ENCODE data around the gene BDH1. TPM values are rescaled to one million over a fixed set of nuclear protein-coding genes. Genes with fewer than 3 reads are reported as not detected.

The BDH1 gene
- total and polyA plus RNA-seq, 3 donors from 2014 or later: 12.8 to 22.4 (median 14.4) TPM

GRCh38 chr3:197528190-197528589 lies 27.6 kb downstream of the BDH1 start:
- H3K4me1 ChIP-seq: no peaks in the 10 kb centered on the region
- no peak overlapping the region for H3K27ac ChIP-seq
- intact Hi-C loops (cut with DNase I; ENCODE audit: low total_unique reads): no loop called here
- no peaks in the 10 kb centered on the region for H3K9me3 ChIP-seq
- H3K27me3 ChIP-seq: no peaks in the 10 kb centered on the region
- no peak for DNase-seq
- no peak overlapping the region for H3K4me3 ChIP-seq
- TF ChIP-seq POLR2A (IDR thresholded peaks at IDR 0.05) (no peak), CTCF (IDR thresholded peaks at IDR 0.05) (no peak)
- WGBS, 2 donors: 90 to 93% methylated on average over 6 of the region's 6 CpGs
- no peaks in the 10 kb centered on the region for H3K36me3 ChIP-seq (ENCODE audit: low read depth, missing control alignments)

GRCh38 chr3:197527569-197527968 lies 28.2 kb downstream of the BDH1 start:
- H3K27ac ChIP-seq: no peak overlapping the region
- H3K27me3 ChIP-seq: no peaks in the 10 kb centered on the region

GRCh38 chr3:197525706-197526105 lies 30.1 kb downstream of the BDH1 start:
- Histone ChIP-seq H3K9me3 (no peaks in the 10 kb centered on the region), H3K4me1 (no peaks in the 10 kb centered on the region), H3K27ac (no peak overlapping the region), H3K36me3 (ENCODE audit: low read depth, missing control alignments) (no peaks in the 10 kb centered on the region), H3K27me3 (no peaks in the 10 kb centered on the region), H3K4me3 (no peak overlapping the region)
- DNase-seq: no peak
- 91 to 92% methylated on average over 5 of the region's 5 CpGs for WGBS, 2 donors
- TF ChIP-seq POLR2A (IDR thresholded peaks at IDR 0.05) (no peak), CTCF (IDR thresholded peaks at IDR 0.05) (no peak)
- intact Hi-C loops (cut with DNase I; ENCODE audit: low total_unique reads): no loop called here

More at GRCh38 chr3:197527569-197527968, 28.2 kb downstream of the BDH1 start:
- Histone ChIP-seq H3K9me3 (no peaks in the 10 kb centered on the region), H3K4me1 (no peaks in the 10 kb centered on the region), H3K4me3 (no peak overlapping the region), H3K36me3 (ENCODE audit: low read depth, missing control alignments) (no peaks in the 10 kb centered on the region)
- WGBS, 2 donors: 97 to 98% methylated on average over 5 of the region's 5 CpGs
- no peak for DNase-seq
- intact Hi-C loops (cut with DNase I; ENCODE audit: low total_unique reads): no loop called here
- TF ChIP-seq CTCF (IDR thresholded peaks at IDR 0.05) (no peak), POLR2A (IDR thresholded peaks at IDR 0.05) (no peak)

GRCh38 chr3:197524128-197524527 lies 31.6 kb downstream of the BDH1 start:
- H3K36me3 ChIP-seq (ENCODE audit: low read depth, missing control alignments): no peaks in the 10 kb centered on the region
- intact Hi-C loops (cut with DNase I; ENCODE audit: low total_unique reads): no loop called here
- no peaks in the 10 kb centered on the region for H3K9me3 ChIP-seq
- H3K27me3 ChIP-seq: no peaks in the 10 kb centered on the region
- H3K4me1 ChIP-seq: no peaks in the 10 kb centered on the region
- H3K4me3 ChIP-seq: no peak overlapping the region
- TF ChIP-seq CTCF (IDR thresholded peaks at IDR 0.05) (no peak), POLR2A (IDR thresholded peaks at IDR 0.05) (no peak)
- no peak overlapping the region for H3K27ac ChIP-seq
- no peak for DNase-seq
- WGBS, 2 donors: 70 to 99% methylated on average over 8 of the region's 8 CpGs

- intact Hi-C loops (cut with DNase I; ENCODE audit: low total_unique reads): no loop called here
- TF ChIP-seq POLR2A (IDR thresholded peaks at IDR 0.05): no peak
- no peak for TF ChIP-seq CTCF (IDR thresholded peaks at IDR 0.05)
- H3K4me1 ChIP-seq: no peaks in the 10 kb centered on the region
- H3K27me3 ChIP-seq: no peaks in the 10 kb centered on the region
- H3K9me3 ChIP-seq: no peaks in the 10 kb centered on the region
- no peak overlapping the region for H3K27ac ChIP-seq
- 90 to 93% methylated on average over 14 of the region's 14 CpGs for WGBS, 2 donors
- DNase-seq: no peak
- H3K36me3 ChIP-seq (ENCODE audit: low read depth, missing control alignments): no peaks in the 10 kb centered on the region
- no peak overlapping the region for H3K4me3 ChIP-seq
Measured at GRCh38 chr3:197523526-197523925, 32.2 kb downstream of the BDH1 start.

Measured in testis (tissue), 3 donors.